Sciatic nerve (tissue), 2 donors: ENCODE measurements around the gene OR56A1. TPM values are rescaled to one million over a fixed set of nuclear protein-coding genes. Genes with fewer than 3 reads are reported as not detected.
"Not testable (repeated sequence)": the region's sequence is repeated elsewhere in the genome, so short reads cannot be mapped to it uniquely, and the experiment has no call there.

Experiments used
- ATAC-seq: fragments of 200-7000 bp; cut with Tn5 transposase; one replicate; pipeline ENCODE4 v1.9.1; 2020; ENCODE audit warnings: mild to moderate bottlenecking, moderate library complexity
- DNase-seq: peaks from one replicate; pipeline ENCODE4 v3.0.0-alpha.2; 2020; ENCODE audit warnings: low spot score
- intact Hi-C: fragments of 100-400 bp; cut with DNase I; formaldehyde crosslinking; loops from one replicate; pipeline ENCODE4 v1.14.2; 2022
- total RNA-seq: library from RNA; stranded (reverse); fragmentation: NEBNext Ultra II Directional; extraction: Animal tissue kit (Norgen Biotek cat#: 25700); gene quantifications from one replicate; pipeline ENCODE4 v1.2.1, GENCODE V29; 2021
- donor health status: DM: no; HTN: no; CAD: no.
- donor health status: DM: no; HTN: no; CAD: no.

The OR56A1 gene, protein sequence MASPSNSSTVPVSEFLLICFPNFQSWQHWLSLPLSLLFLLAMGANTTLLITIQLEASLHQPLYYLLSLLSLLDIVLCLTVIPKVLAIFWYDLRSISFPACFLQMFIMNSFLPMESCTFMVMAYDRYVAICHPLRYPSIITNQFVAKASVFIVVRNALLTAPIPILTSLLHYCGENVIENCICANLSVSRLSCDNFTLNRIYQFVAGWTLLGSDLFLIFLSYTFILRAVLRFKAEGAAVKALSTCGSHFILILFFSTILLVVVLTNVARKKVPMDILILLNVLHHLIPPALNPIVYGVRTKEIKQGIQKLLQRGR
- total RNA-seq = 0.13 TPM

- DNase-seq = no peak
- intact Hi-C loops = no loop called here
- no peak for ATAC-seq
Observed at GRCh38 chr11:6030708-6031405, at the start of gene OR56A1. TSS of gene OR56A1 (minus strand) at chr11:6030758. CDS start at chr11:6027692, 3,066 bp downstream.

DNA sequence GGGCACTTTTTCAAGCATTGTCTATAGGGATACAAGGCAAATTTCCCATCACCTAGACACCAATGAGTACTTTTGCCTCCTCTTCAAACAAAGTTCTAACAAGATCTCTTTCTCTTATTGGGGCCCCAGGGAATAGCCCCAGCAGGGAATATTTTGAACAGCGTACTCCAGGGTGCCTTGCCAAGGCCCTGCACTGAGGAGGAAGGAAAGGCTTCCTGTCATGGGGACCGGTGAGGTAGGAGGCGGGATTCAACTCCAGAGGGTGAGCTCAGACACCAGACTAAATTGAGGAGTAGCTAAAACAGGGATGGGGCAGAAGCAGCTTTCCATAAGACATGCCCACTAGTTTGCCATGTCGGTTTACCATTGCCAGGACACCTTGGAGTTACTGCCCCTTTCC lies 48.9 kb upstream of the OR56A1 start:
- intact Hi-C loops = no loop called here
- no peak for ATAC-seq

DNA sequence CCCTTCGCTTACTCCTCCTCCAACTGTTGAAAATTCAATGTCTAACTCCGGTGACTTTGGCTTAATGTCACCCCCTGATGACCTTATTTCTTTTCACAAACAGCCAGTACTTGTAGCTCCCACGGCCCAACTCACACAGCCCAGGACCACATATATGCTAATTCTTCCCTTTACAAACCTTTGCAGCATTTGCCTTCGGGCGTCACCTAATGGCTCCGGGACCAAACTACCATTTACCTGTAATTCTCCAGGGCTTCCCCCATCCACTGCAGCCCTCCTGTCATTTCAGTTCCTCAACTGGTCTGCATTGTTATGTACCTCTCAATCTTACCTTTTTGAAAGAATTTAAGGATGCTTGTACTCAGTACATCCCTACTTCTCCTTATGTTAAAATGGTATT lies 47.2 kb upstream of the OR56A1 start:
- no peak for ATAC-seq
- intact Hi-C loops = no loop called here

More for the DNA sequence above, 48.9 kb upstream of the OR56A1 start:
- no peak for DNase-seq

GRCh38 chr11:6076443-6076842 lies 45.9 kb upstream of the OR56A1 start:
- intact Hi-C loops, ATAC-seq, DNase-seq: not testable (repeated sequence)

More for the DNA sequence above, 47.2 kb upstream of the OR56A1 start:
- no peak for DNase-seq

DNA sequence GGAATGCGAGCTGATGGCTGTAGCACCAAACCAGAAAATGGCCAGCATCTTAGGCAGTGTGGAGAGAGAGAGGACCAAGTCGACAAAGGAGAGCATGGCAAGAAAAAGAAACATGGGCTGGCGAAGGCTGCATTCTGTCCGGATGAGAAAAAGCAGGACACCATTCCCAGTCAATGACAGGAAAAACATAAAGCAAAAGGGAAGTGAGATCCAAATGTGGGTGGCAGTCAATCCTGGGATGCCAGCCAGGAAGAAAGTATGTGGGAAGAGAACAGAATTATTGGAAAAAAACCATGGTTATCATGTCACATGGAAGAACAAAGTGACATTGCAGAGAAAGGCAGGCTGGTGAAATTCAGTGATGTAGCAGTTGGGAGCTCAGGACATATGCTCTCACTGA lies 36.9 kb upstream of the OR56A1 start:
- intact Hi-C loops = no loop called here
- no peak for DNase-seq
- no peak for ATAC-seq

GRCh38 chr11:6062691-6063358 lies 32.3 kb upstream of the OR56A1 start:
- no peak for ATAC-seq
- no peak for DNase-seq
- intact Hi-C loops = no loop called here

DNA sequence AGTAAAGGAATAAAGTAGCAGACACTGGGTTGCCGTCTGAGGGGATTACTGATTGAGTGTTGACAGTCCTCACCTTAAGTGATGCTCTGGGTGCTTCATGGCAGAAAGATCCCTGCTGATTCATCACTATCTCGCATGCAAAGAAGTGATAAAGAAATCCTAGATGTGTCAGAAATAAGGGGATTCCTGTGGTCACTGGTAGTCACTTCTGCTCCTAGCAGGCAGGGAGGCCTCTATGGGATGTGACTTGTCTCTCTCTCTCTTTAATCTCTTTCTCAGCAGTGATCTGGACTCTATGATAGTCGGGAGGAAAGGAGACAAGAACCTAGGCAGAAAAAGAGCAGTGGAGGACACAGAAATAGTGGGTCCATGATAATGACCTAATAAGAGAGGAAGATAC lies 30.9 kb upstream of the OR56A1 start:
- no peak for DNase-seq
- intact Hi-C loops = no loop called here

GRCh38 chr11:6057452-6057851 lies 26.9 kb upstream of the OR56A1 start:
- ATAC-seq (no peak), DNase-seq (no peak)
- intact Hi-C loops = no loop called here

More for the DNA sequence above, 30.9 kb upstream of the OR56A1 start:
- ATAC-seq = no peak

DNA sequence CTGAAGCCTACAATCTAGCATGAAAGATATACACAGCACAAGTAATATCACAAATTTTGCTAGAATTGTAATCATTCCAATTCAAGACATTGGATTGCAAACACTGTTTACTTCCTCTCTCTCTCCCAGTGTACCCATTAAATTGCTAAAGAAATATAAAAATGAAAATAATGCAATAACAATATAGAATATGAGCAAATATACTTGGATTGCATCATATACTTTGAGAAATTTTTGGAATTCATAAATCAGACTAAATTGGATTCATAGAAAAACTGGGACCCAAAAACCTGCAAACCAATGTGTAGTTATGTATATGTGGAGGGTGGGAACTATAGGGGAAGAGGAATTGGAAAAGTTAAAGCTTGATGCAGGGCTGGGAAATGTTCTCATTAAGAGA lies 25.0 kb upstream of the OR56A1 start:
- no peak for ATAC-seq
- intact Hi-C loops = no loop called here
- DNase-seq = no peak

GRCh38 chr11:6052374-6052773 lies 21.8 kb upstream of the OR56A1 start:
- DNase-seq = no peak
- ATAC-seq = no peak
- intact Hi-C loops = no loop called here

DNA sequence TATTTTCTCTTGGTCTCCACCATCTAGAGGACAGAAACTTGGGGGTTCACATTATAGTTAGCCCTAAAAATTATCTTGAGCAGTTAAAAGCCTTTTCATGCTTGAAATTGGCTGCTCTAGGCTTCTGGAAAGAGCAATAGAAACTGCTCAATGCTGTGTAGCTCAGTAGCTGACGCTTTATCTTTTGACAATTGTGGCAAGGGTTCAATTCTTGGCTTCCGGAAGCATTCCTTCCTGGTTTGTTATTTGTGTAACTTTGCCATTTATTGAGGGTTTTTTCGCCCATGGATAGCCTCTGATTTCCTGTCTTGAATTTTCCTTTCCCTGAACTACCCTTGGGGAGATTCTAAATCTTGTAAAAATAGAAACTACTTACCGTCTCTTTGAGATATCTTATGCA lies 10.3 kb upstream of the OR56A1 start:
- intact Hi-C loops = no loop called here
- ATAC-seq (no peak), DNase-seq (no peak)

DNA sequence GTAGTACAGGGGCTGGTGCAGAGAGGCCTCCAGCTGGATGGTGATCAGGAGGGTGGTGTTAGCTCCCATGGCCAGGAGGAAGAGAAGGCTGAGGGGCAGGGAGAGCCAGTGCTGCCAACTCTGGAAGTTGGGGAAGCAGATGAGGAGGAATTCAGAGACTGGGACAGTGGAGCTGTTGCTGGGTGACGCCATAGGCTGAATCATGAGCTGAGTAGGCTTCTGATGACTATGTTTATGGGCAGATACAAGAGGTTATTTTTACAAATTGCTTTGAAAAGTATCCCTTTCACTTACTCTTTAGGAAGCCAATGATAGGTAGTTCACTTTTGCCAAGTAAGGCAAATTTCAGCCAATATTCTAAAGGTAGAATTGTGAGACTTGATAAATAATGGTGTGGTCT lies 3.1 kb downstream of the OR56A1 start:
- DNase-seq (no peak), ATAC-seq (no peak)
- intact Hi-C loops = no loop called here

DNA sequence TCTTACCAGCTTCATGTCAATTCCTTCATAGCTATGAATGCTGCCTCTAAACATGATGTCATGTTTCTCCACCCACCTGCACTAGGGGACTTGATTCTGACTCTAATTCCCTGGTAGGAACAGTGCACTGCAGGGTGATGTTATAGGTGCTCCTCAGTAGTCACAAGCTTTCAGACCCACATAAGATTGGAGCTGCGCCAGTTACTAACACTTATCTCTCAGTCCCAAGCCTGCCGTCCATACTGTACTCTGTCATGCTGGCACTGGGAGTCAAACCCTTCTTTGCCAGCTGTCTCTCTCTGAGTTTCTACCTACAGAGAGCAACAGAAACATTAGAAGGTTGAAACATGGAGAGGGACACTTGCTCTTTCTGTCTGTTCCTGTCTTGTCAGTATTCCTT lies 5.5 kb downstream of the OR56A1 start:
- no peak for ATAC-seq
- intact Hi-C loops = no loop called here
- no peak for DNase-seq

DNA sequence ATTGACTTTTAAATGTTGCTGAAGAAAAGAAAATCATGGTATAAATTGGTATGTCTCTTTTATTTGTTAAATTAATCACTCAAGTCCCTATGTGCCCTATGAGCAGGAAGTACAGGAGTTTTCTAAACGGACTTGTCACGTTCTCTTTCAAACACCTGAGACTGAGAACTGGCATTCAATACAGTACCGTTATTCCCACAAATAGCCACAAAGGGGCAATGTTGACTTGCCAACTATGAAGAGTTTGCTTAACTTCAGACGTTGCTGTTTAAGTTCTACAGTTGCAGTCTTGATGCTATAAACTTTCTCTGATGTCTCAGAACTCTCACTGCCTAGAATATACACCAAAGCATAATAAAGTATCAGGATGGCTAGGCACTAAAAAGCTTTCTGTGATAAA lies 7.6 kb downstream of the OR56A1 start:
- no peak for DNase-seq
- intact Hi-C loops = no loop called here
- ATAC-seq = no peak

DNA sequence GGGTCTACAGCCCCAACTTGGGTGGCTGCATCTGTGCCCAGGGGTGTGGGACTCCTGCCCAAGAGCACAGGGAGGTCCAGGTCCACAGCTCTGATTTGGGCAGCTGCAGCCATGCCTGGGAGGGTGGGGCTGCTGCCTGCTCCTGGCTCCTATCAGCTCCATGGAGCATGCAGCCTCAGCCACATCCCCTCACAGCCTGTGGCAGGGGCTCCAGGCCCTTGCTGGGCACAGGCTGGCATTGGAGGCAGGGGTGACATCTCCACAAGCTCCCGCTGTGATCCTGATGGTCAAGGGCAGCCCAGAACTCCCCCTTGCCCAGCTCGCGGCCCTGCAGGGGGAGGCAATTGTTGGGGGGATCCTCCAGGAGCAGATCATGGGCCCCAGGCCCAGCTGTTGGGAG lies 17.5 kb downstream of the OR56A1 start:
- DNase-seq (no peak), ATAC-seq (no peak)
- intact Hi-C loops = no loop called here

GRCh38 chr11:6012035-6012668 lies 18.4 kb downstream of the OR56A1 start:
- ATAC-seq (no peak), DNase-seq (no peak)
- intact Hi-C loops = no loop called here

GRCh38 chr11:6006846-6007245 lies 23.7 kb downstream of the OR56A1 start, which contains the start of gene OR56A4:
TSS of gene OR56A4 (minus strand) at chr11:6006946. CDS start at chr11:6002992, 3,954 bp downstream.
- DNase-seq (no peak), ATAC-seq (no peak)
- intact Hi-C loops = no loop called here

DNA sequence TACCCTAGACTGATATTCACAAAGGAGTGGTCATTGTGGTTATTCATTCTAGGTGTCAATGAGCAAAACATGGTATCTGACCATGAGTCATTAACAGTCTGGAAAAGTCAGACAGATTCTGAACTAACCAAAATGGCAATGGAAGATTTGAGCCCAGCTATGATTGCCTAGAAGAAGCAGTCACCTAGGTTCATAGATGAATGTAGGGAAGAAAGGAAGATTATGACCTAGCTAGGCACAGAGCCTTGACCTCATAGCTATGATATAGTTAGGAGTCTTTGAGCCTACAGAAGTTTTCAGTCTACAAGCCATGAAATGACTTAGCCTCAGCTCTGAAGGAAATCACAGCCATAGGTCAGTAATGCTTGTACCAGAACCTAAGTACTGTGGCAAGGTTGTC lies 24.2 kb downstream of the OR56A1 start:
- intact Hi-C loops = no loop called here
- ATAC-seq (no peak), DNase-seq (no peak)

- no peak for ATAC-seq
- DNase-seq = no peak
- intact Hi-C loops = no loop called here
Observed at GRCh38 chr11:6002202-6002699, 28.3 kb downstream of the OR56A1 start.
